H1 (cell line): ENCODE measurements around the gene EPG5. TPM values are rescaled to one million over a fixed set of nuclear protein-coding genes. Genes with fewer than 3 reads are reported as not detected.

ENCODE experiments used
- CTCF ChIA-PET: fragments of 300-600 bp; sonication (Branson Sonifier 250); formaldehyde crosslinking; loops from one replicate; lab custom pipeline; 2021; ENCODE audit not compliant: partially characterized antibody; lab: Charles Lee
- POLR2A ChIA-PET: fragments of 300-600 bp; sonication (Branson Sonifier 250); formaldehyde crosslinking; loops from one replicate; lab custom pipeline; 2021; ENCODE audit warnings: inconsistent platforms; ENCODE audit not compliant: partially characterized antibody; lab: Charles Lee
- DNase-seq, 2 experiments: peaks; one replicate each; pipeline versions ENCODE4 v3.0.0 to v3.0.0-alpha.2; 2010 to 2022; ENCODE audit warnings: low spot score in 2 of 2, low read depth in 1 of 2, mixed read lengths in 1 of 2
- FAIRE-seq: peaks from 2 replicates; lab custom pipeline; 2011; peaks lifted over from hg19 to GRCh38; lab: Jason Lieb, UNC
- H2AFZ ChIP-seq: 2 replicates; pipeline ENCODE4 v1.8.1; 2012; ENCODE audit warnings: low read length, inconsistent platforms
- H2AK5ac ChIP-seq: 2 replicates; pipeline ENCODE4 v1.6.1; 2013; ENCODE audit warnings: low read depth, low read length
- H2BK120ac ChIP-seq: replicated peaks from 2 replicates; pipeline ENCODE3; 2013; ENCODE audit warnings: low read depth, low read length, inconsistent platforms
- H2BK12ac ChIP-seq: 2 replicates; pipeline ENCODE4 v1.6.1; 2013; ENCODE audit warnings: low read depth, low read length
- H2BK15ac ChIP-seq: 2 replicates; pipeline ENCODE4 v1.6.1; 2013; ENCODE audit warnings: low read length
- H2BK20ac ChIP-seq: 2 replicates; pipeline ENCODE4 v1.6.1; 2013; ENCODE audit warnings: low read length
- H2BK5ac ChIP-seq: 2 replicates; pipeline ENCODE4 v1.6.1; 2013; ENCODE audit warnings: low read depth, low read length
- H3K14ac ChIP-seq: 2 replicates; pipeline ENCODE4 v1.6.1; 2013; ENCODE audit warnings: inconsistent platforms; ENCODE audit not compliant: insufficient read length
- H3K18ac ChIP-seq: 2 replicates; pipeline ENCODE4 v1.6.1; 2013; ENCODE audit warnings: low read length; ENCODE audit errors: extremely low read depth
- H3K23ac ChIP-seq: 2 replicates; pipeline ENCODE4 v1.6.1; 2013; ENCODE audit warnings: inconsistent platforms; ENCODE audit not compliant: insufficient read length
- H3K23me2 ChIP-seq: 2 replicates; pipeline ENCODE4 v1.6.1; 2013; ENCODE audit warnings: low read depth, low read length
- H3K27ac ChIP-seq: 2 replicates; pipeline ENCODE4 v1.6.1; 2011; ENCODE audit warnings: low read depth, low read length, inconsistent platforms
- H3K27me3 ChIP-seq, 4 experiments: replicated peaks in 1 of 4; 1 replicate in 1 of 4; 2 replicates in 3 of 4; pipeline versions ENCODE4 v1.6.1 to v1.8.1; 2011 to 2013; ENCODE audit warnings: low read length in 3 of 4, mild to moderate bottlenecking in 3 of 4, inconsistent platforms in 2 of 4, mixed read lengths in 2 of 4, moderate library complexity in 1 of 4; ENCODE audit not compliant: control insufficient read depth in 3 of 4, insufficient read depth in 3 of 4; ENCODE audit errors: extremely low read depth in 1 of 4
- H3K36me3 ChIP-seq, 4 experiments: 2 replicates each; pipeline versions ENCODE4 v1.6.1 to v1.8.1; 2011 to 2013; ENCODE audit warnings: mild to moderate bottlenecking in 4 of 4, low read length in 3 of 4, moderate library complexity in 2 of 4, control low read depth in 1 of 4, inconsistent platforms in 1 of 4; ENCODE audit not compliant: insufficient read depth in 4 of 4, control insufficient read depth in 2 of 4
- H3K4ac ChIP-seq: replicated peaks from 2 replicates; pipeline ENCODE3; 2013; ENCODE audit warnings: low read length, low read depth, mixed read lengths, inconsistent platforms; ENCODE audit not compliant: insufficient read length
- H3K4me1 ChIP-seq, 4 experiments: replicated peaks in 1 of 4; 1 replicate in 1 of 4; 2 replicates in 3 of 4; pipeline versions ENCODE4 v1.6.1 to v1.8.1; 2011 to 2013; ENCODE audit warnings: low read length in 3 of 4, inconsistent platforms in 2 of 4, mixed read lengths in 1 of 4; ENCODE audit not compliant: insufficient read depth in 4 of 4, control insufficient read depth in 3 of 4
- H3K4me2 ChIP-seq, 2 experiments: 2 replicates each; pipeline versions ENCODE4 v1.6.1 to v1.8.1; 2011 to 2013; ENCODE audit warnings: low read depth in 2 of 2, low read length in 2 of 2, control low read depth in 1 of 2, inconsistent platforms in 1 of 2, mild to moderate bottlenecking in 1 of 2; ENCODE audit not compliant: insufficient read depth in 1 of 2
- H3K4me3 ChIP-seq, 4 experiments: fragments of 200-600, 300-600 bp in 1 of 4; sonication (generic), shearing (Covaris generic), sonication (Bioruptor Twin) in 1 of 4; 2 replicates each; pipeline versions ENCODE4 v1.5.1 to v1.8.1; 2011 to 2016; ENCODE audit warnings: low read length in 4 of 4, low read depth in 3 of 4, control low read depth in 2 of 4, inconsistent platforms in 2 of 4, mild to moderate bottlenecking in 2 of 4, mixed read lengths in 1 of 4, moderate library complexity in 1 of 4; ENCODE audit not compliant: insufficient read depth in 2 of 4; ENCODE audit errors: extremely low read depth in 1 of 4
- H3K56ac ChIP-seq: replicated peaks from 2 replicates; pipeline ENCODE3; 2013; ENCODE audit warnings: low read depth, mild to moderate bottlenecking, mixed read lengths, low read length, inconsistent platforms; ENCODE audit not compliant: insufficient read length
- H3K79me1 ChIP-seq: 2 replicates; pipeline ENCODE4 v1.6.1; 2013; ENCODE audit warnings: low read depth, low read length, control low read depth
- H3K79me2 ChIP-seq, 2 experiments: 2 replicates each; pipeline versions ENCODE4 v1.6.1 to v1.8.1; 2012 to 2013; ENCODE audit warnings: low read length in 2 of 2, mild to moderate bottlenecking in 2 of 2, inconsistent platforms in 1 of 2; ENCODE audit not compliant: insufficient read depth in 2 of 2, control insufficient read depth in 1 of 2
- H3K9ac ChIP-seq, 4 experiments: replicated peaks in 1 of 4; 1 replicate in 1 of 4; 2 replicates in 3 of 4; pipeline versions ENCODE4 v1.6.1 to v1.8.1; 2011 to 2013; ENCODE audit warnings: low read depth in 3 of 4, low read length in 3 of 4, control low read depth in 2 of 4, mild to moderate bottlenecking in 2 of 4, moderate library complexity in 2 of 4, inconsistent platforms in 1 of 4; ENCODE audit errors: extremely low read depth in 1 of 4
- H3K9me3 ChIP-seq, 2 experiments: 2 replicates each; pipeline versions ENCODE4 v1.6.1 to v1.8.1; 2012 to 2013; ENCODE audit warnings: mild to moderate bottlenecking in 2 of 2, moderate library complexity in 2 of 2, control low read depth in 1 of 2, inconsistent platforms in 1 of 2, low read depth in 1 of 2, low read length in 1 of 2, mixed read lengths in 1 of 2; ENCODE audit not compliant: insufficient read depth in 2 of 2
- H4K20me1 ChIP-seq, 2 experiments: replicated peaks in 1 of 2; 2 replicates each; pipeline versions ENCODE3 to v1.8.1; 2011 to 2013; ENCODE audit warnings: inconsistent platforms in 2 of 2, low read length in 2 of 2, mild to moderate bottlenecking in 1 of 2; ENCODE audit not compliant: insufficient read depth in 2 of 2, control insufficient read depth in 1 of 2
- H4K5ac ChIP-seq: 2 replicates; pipeline ENCODE4 v1.6.1; 2013; ENCODE audit warnings: low read length, low read depth, mixed read lengths, inconsistent platforms; ENCODE audit not compliant: insufficient read length
- H4K8ac ChIP-seq: 2 replicates; pipeline ENCODE4 v1.8.0; 2013; ENCODE audit warnings: mild to moderate bottlenecking, moderate library complexity, low read length, inconsistent platforms; ENCODE audit not compliant: insufficient read depth; ENCODE audit errors: extremely low read depth
- H4K91ac ChIP-seq: replicated peaks from 2 replicates; pipeline ENCODE3; 2013; ENCODE audit warnings: low read length, mixed read lengths, inconsistent platforms; ENCODE audit not compliant: insufficient read length
- ATF2 ChIP-seq: IDR thresholded peaks from 2 replicates; pipeline ENCODE4 v1.6.1; 2012; ENCODE audit warnings: low read length, inconsistent platforms
- CTBP2 ChIP-seq: IDR thresholded peaks from 2 replicates; pipeline ENCODE4 v1.7.0; 2011; ENCODE audit warnings: borderline replicate concordance, mild to moderate bottlenecking, moderate library complexity, mixed read lengths, low read length; ENCODE audit not compliant: insufficient read depth, insufficient read length
- SIRT6 ChIP-seq: IDR thresholded peaks from one replicate; pipeline ENCODE4 v1.7.1; 2012; ENCODE audit warnings: low read length, inconsistent platforms
- SP2 ChIP-seq: IDR thresholded peaks from 2 replicates; pipeline ENCODE4 v1.6.1; 2012; ENCODE audit warnings: mild to moderate bottlenecking, low read length, inconsistent platforms
- SUZ12 ChIP-seq: fragments of 200-600 bp; sonication (generic); IDR thresholded peaks from 2 replicates; pipeline ENCODE4 v1.6.1; 2012; ENCODE audit warnings: mild to moderate bottlenecking, inconsistent platforms, low read length, moderate library complexity, mixed read lengths
- YY1 ChIP-seq: IDR thresholded peaks from 2 replicates; pipeline ENCODE4 v1.6.1; 2011; ENCODE audit warnings: low read depth, mild to moderate bottlenecking, low read length
- ZNF274 ChIP-seq: IDR thresholded peaks from 2 replicates; pipeline ENCODE4 v1.7.0; 2012; ENCODE audit warnings: low read length, borderline replicate concordance; ENCODE audit errors: extremely low read depth
- WGBS, 2 experiments: shearing (Covaris generic) in 1 of 2; methylation state at CpG; one replicate each; pipeline versions ENCODE4 v1.1.6 to v1.1.7; 2013 to 2015; ENCODE audit warnings: low lambda C conversion rate in 2 of 2, mixed read lengths in 2 of 2, inconsistent platforms in 1 of 2, low coverage in 1 of 2, missing lambda C conversion rate in 1 of 2; ENCODE audit not compliant: insufficient replicate concordance in 2 of 2, insufficient coverage in 1 of 2, insufficient read length in 1 of 2; ENCODE audit errors: extremely low coverage in 1 of 2, missing lambda C conversion rate in 1 of 2; 5-methylcytosine and 5-hydroxymethylcytosine counted together
- polyA plus RNA-seq, 7 experiments: library from polyadenylated mRNA; depleted of rRNA in 3 of 7; stranded (reverse) in 5 of 7; unstranded in 2 of 7; fragments of >200 nt in 5 of 7; fragments of 200-250 nt in 2 of 7; gene quantifications; 1 replicate in 5 of 7; 2 replicates in 1 of 7; 4 replicates in 1 of 7; pipeline versions ENCODE4 v1.2.1 to v1.2.3, GENCODE V29; 2011 to 2013; ENCODE audit warnings: missing spikeins in 2 of 7, mixed read lengths in 2 of 7
- total RNA-seq: library from RNA; stranded (reverse); fragmentation: NEBNext Ultra II Directional; extraction: Animal tissue kit (Norgen Biotek cat#: 25700); gene quantifications from 2 replicates; pipeline ENCODE4 v1.2.1, GENCODE V29; 2021

The EPG5 gene
- total and polyA plus RNA-seq, 2 of the 8 experiments (the other 6 are each of a cell fraction or from before 2014, with no cell fraction given), result 14.1 to 18.3 TPM

GRCh38 chr18:45835057-45835636 lies 132.0 kb downstream of the EPG5 start:
- Histone ChIP-seq H3K79me1 (no peaks in the 10 kb centered on the region), H4K8ac (no peak overlapping the region), H2BK12ac (no peak overlapping the region), H3K4me2 (no peak overlapping the region), H3K27me3 (peaks cover 8 to 32% (median 25%) of the 10 kb centered on the region in 4 experiments), H3K27ac (no peak overlapping the region), H2AK5ac (no peak overlapping the region), H2BK5ac (no peak overlapping the region), H2BK120ac (no peak overlapping the region), H3K18ac (no peak overlapping the region), H3K4ac (no peak overlapping the region), H4K20me1 (no peaks in the 10 kb centered on the region), H3K23me2 (peaks cover 4% of the 10 kb centered on the region; the same call in 1 of the 2 replicates), H2BK15ac (no peak overlapping the region), H3K9ac (no peak overlapping the region), H3K36me3 (no peaks in the 10 kb centered on the region), H3K4me3 (no peak overlapping the region), H2BK20ac (no peak overlapping the region), H3K79me2 (no peaks in the 10 kb centered on the region), H3K56ac (no peak overlapping the region), H3K4me1 (peaks cover 6 to 19% (median 10%) of the 10 kb centered on the region in 4 experiments), H3K9me3 (no peaks in the 10 kb centered on the region), H4K91ac (no peak overlapping the region), H3K14ac (no peak overlapping the region), H3K23ac (no peak overlapping the region), H4K5ac (no peak overlapping the region), H2AFZ (no peak overlapping the region)
- DNase-seq, result no peak
- ChIA-PET CTCF (interaction anchor here (0.8 to 2.9 kb wide), 13 partner anchors 9 to 171 kb away, joined by 3 to 35 read pairs (median 4); partner anchors contain the start of genes SIGLEC15 and SLC14A1), POLR2A (interaction anchor here (0.6 kb wide), 1 partner anchor 113 kb away, joined by 3 read pairs; no protein-coding TSS in a partner anchor)
- TF ChIP-seq CTBP2 (no peak), YY1 (no peak), SUZ12 (no peak), SP2 (no peak), SIRT6 (no peak), ZNF274 (no peak), ATF2 (no peak)
- WGBS, 2 experiments, result 83% methylated on average over 3 of the region's 3 CpGs; no CpG with 5 or more reads in 1 of the 2 experiments
- FAIRE-seq, result no peak
